Right lobe of liver (tissue), 4 donors: ENCODE data around the gene ERI2.

Source experiments
- CTCF ChIP-seq, 4 donors: fragments of 200-600 bp in 3 of 4; fragments of 450-650 bp in 1 of 4; IDR thresholded peaks; one replicate each; pipeline versions ENCODE4 v1.5.1 to v1.8.0; 2016 to 2022; ENCODE audit warnings: antibody characterized with exemption in 4 of 4, mild to moderate bottlenecking in 2 of 4
- POLR2A ChIP-seq: fragments of 450-650 bp; IDR thresholded peaks from one replicate; pipeline ENCODE4 v1.6.1; 2017; ENCODE audit warnings: antibody characterized with exemption, mild to moderate bottlenecking
- donor health status: DM: no; HTN: no; CAD: no.
- donor health status: DM: no; HTN: no; CAD: no.
- donor health status: DM: no; HTN: yes; CAD: no.

GRCh38 chr16:20853981-20854620 lies 47.8 kb upstream of the ERI2 start:
- TF ChIP-seq CTCF (IDR thresholded peaks at IDR 0.05) (no peak), POLR2A (no peak)
